ENCODE data around the gene RNF215. TPM values are rescaled to one million over a fixed set of nuclear protein-coding genes. Genes with fewer than 3 reads are reported as not detected.
A peak's percentile ranks its signal among the peaks of the same experiment; 100 is the strongest.
"Not testable (repeated sequence)": the region's sequence is repeated elsewhere in the genome, so short reads cannot be mapped to it uniquely, and the experiment has no call there.

RNF215 gene
- total RNA-seq, 1 donor from 2014 or later = 4.8 TPM

- peak; percentile 28 for ATAC-seq
Measured at GRCh38 chr22:30420347-30421125, 33.3 kb upstream of the RNF215 start.

- no peak for ATAC-seq
Measured at GRCh38 chr22:30416837-30417236, 29.6 kb upstream of the RNF215 start.

- ATAC-seq = peak; percentile 57
Measured at GRCh38 chr22:30416403-30416802, 29.2 kb upstream of the RNF215 start.

GRCh38 chr22:30414525-30415047 is 27.4 kb upstream of the RNF215 start:
- no peak for ATAC-seq

- no peak for ATAC-seq
Measured at GRCh38 chr22:30413745-30414524, 26.7 kb upstream of the RNF215 start.

GRCh38 chr22:30413001-30413400 is 25.8 kb upstream of the RNF215 start:
- no peak for ATAC-seq

GRCh38 chr22:30411780-30412179 is 24.6 kb upstream of the RNF215 start:
- peak; percentile 74 for ATAC-seq

- peak; percentile 22 for ATAC-seq
Measured at GRCh38 chr22:30408388-30409102, 21.3 kb upstream of the RNF215 start.

GRCh38 chr22:30406400-30406799 is 19.2 kb upstream of the RNF215 start:
- ATAC-seq = no peak

- ATAC-seq = no peak
Measured at GRCh38 chr22:30405731-30406130, 18.5 kb upstream of the RNF215 start.

GRCh38 chr22:30404307-30404706 is 17.1 kb upstream of the RNF215 start:
- ATAC-seq = no peak

- not testable (repeated sequence) for ATAC-seq
Measured at GRCh38 chr22:30402766-30403104, 15.5 kb upstream of the RNF215 start.

- ATAC-seq = no peak
Measured at GRCh38 chr22:30402028-30402765, 15.0 kb upstream of the RNF215 start.

GRCh38 chr22:30401024-30401423 is 13.8 kb upstream of the RNF215 start:
- ATAC-seq = not testable (repeated sequence)

- peak; percentile 56 for ATAC-seq
Measured at GRCh38 chr22:30400159-30400558, 12.9 kb upstream of the RNF215 start.

GRCh38 chr22:30399718-30400117 is 12.5 kb upstream of the RNF215 start:
- ATAC-seq = no peak

GRCh38 chr22:30398685-30399680 is 11.8 kb upstream of the RNF215 start:
- ATAC-seq = no peak

- ATAC-seq = peak; percentile 6
Measured at GRCh38 chr22:30397656-30398635, 10.7 kb upstream of the RNF215 start.

- peak; percentile 63 for ATAC-seq
Measured at GRCh38 chr22:30396871-30397655, 9.9 kb upstream of the RNF215 start, which contains the start of gene SEC14L2. SEC14L2 (plus strand) TSS chr22:30397018; CDS start chr22:30397117, 99 bp downstream.
